HL-60 (cell line): Measurements from ENCODE around the gene ST6GALNAC3.

Experiments used
- CTCF ChIP-seq: IDR thresholded peaks from one replicate; pipeline ENCODE4 v1.5.1; 2011; ENCODE audit warnings: low read length, control low read depth, inconsistent platforms; ENCODE audit not compliant: insufficient read depth
- POLR2AphosphoS5 ChIP-seq: IDR thresholded peaks from 2 replicates; pipeline ENCODE4 v1.6.1; 2012; ENCODE audit warnings: low read depth
- REST ChIP-seq: IDR thresholded peaks from 2 replicates; pipeline ENCODE4 v1.6.1; 2012; ENCODE audit warnings: low read depth; ENCODE audit not compliant: insufficient replicate concordance

GRCh38 chr1:76179219-76179698 lies 104.7 kb downstream of the ST6GALNAC3 start:
- TF ChIP-seq POLR2AphosphoS5 (no peak), CTCF (no peak), REST (no peak)
